ENCODE data around the gene OLFML1.

The OLFML1 gene

GRCh38 chr11:7471071-7471470, 14.2 kb upstream of the OLFML1 start:
- H3K4me3 ChIP-seq (ENCODE audit: control insufficient read depth, low read depth, low read length), result no peak overlapping the region
- no peak for TF ChIP-seq CTCF (conservative IDR thresholded peaks at IDR 0.05; ENCODE audit: control insufficient read depth, insufficient read depth, low read depth, low read length)

GRCh38 chr11:7473717-7474116, 11.6 kb upstream of the OLFML1 start:
- no peak overlapping the region for H3K4me3 ChIP-seq (ENCODE audit: control insufficient read depth, low read depth, low read length)
- no peak for DNase-seq (ENCODE audit: low read depth)
- TF ChIP-seq CTCF (conservative IDR thresholded peaks at IDR 0.05; ENCODE audit: control insufficient read depth, insufficient read depth, low read depth, low read length), result no peak

More at GRCh38 chr11:7471071-7471470, 14.2 kb upstream of the OLFML1 start:
- DNase-seq (ENCODE audit: low read depth), result no peak

GRCh38 chr11:7480113-7480512, 5.2 kb upstream of the OLFML1 start:
- peak; percentile 70 for DNase-seq (ENCODE audit: low read depth)
- no peak for TF ChIP-seq CTCF (conservative IDR thresholded peaks at IDR 0.05; ENCODE audit: control insufficient read depth, insufficient read depth, low read depth, low read length)
- H3K4me3 ChIP-seq (ENCODE audit: control insufficient read depth, low read depth, low read length), result no peak overlapping the region

GRCh38 chr11:7484131-7484530, 1.2 kb upstream of the OLFML1 start:
- no peak for DNase-seq (ENCODE audit: low read depth)
- no peak for TF ChIP-seq CTCF (conservative IDR thresholded peaks at IDR 0.05; ENCODE audit: control insufficient read depth, insufficient read depth, low read depth, low read length)
- no peak overlapping the region for H3K4me3 ChIP-seq (ENCODE audit: control insufficient read depth, low read depth, low read length)

GRCh38 chr11:7484645-7485044, 661 bp upstream of the OLFML1 start:
- TF ChIP-seq CTCF (conservative IDR thresholded peaks at IDR 0.05; ENCODE audit: control insufficient read depth, insufficient read depth, low read depth, low read length), result no peak
- H3K4me3 ChIP-seq (ENCODE audit: control insufficient read depth, low read depth, low read length), result no peak overlapping the region
- no peak for DNase-seq (ENCODE audit: low read depth)

- no peak for TF ChIP-seq CTCF (conservative IDR thresholded peaks at IDR 0.05; ENCODE audit: control insufficient read depth, insufficient read depth, low read depth, low read length)
- no peak for DNase-seq (ENCODE audit: low read depth)
- peak overlapping the region; percentile 12 for H3K4me3 ChIP-seq (ENCODE audit: control insufficient read depth, low read depth, low read length)
Observed at GRCh38 chr11:7486098-7486780, 933 bp downstream of the OLFML1 start.

GRCh38 chr11:7486781-7487140, 1.5 kb downstream of the OLFML1 start:
- DNase-seq (ENCODE audit: low read depth), result no peak
- no peak overlapping the region for H3K4me3 ChIP-seq (ENCODE audit: control insufficient read depth, low read depth, low read length)
- no peak for TF ChIP-seq CTCF (conservative IDR thresholded peaks at IDR 0.05; ENCODE audit: control insufficient read depth, insufficient read depth, low read depth, low read length)
